Osteocyte (in vitro differentiated cells): Measurements from ENCODE around the gene BCL2. TPM values are rescaled to one million over a fixed set of nuclear protein-coding genes. Genes with fewer than 3 reads are reported as not detected.

ENCODE experiments used
- DNase-seq: peaks from one replicate; pipeline ENCODE4 v3.0.0; 2021; ENCODE audit warnings: mixed read lengths; ENCODE audit not compliant: unreplicated experiment; ENCODE audit errors: extremely low spot score
- H3K27ac Mint-ChIP-seq: one replicate; pipeline ENCODE4 v1.8.0; 2021; ENCODE audit warnings: mild to moderate bottlenecking, mixed read lengths; ENCODE audit not compliant: unreplicated experiment
- H3K27me3 Mint-ChIP-seq: one replicate; pipeline ENCODE4 v1.8.0; 2021; ENCODE audit warnings: mixed read lengths; ENCODE audit not compliant: unreplicated experiment
- H3K36me3 Mint-ChIP-seq: one replicate; pipeline ENCODE4 v1.8.0; 2021; ENCODE audit warnings: mixed read lengths; ENCODE audit not compliant: unreplicated experiment
- H3K4me1 Mint-ChIP-seq: one replicate; pipeline ENCODE4 v1.8.0; 2021; ENCODE audit warnings: mixed read lengths; ENCODE audit not compliant: unreplicated experiment
- H3K4me3 Mint-ChIP-seq: one replicate; pipeline ENCODE4 v1.8.0; 2021; ENCODE audit warnings: mild to moderate bottlenecking, moderate library complexity, mixed read lengths; ENCODE audit not compliant: unreplicated experiment
- H3K9me3 Mint-ChIP-seq: one replicate; pipeline ENCODE4 v1.8.0; 2021; ENCODE audit warnings: mixed read lengths; ENCODE audit not compliant: unreplicated experiment
- total RNA-seq: library from RNA; stranded (reverse); gene quantifications from 2 replicates; pipeline ENCODE4 v1.2.1, GENCODE V29; 2021
- TF ChIP-seq, protein P1 (sequence below): fragments of 200-600 bp; sonication (generic); IDR thresholded peaks from 2 replicates; pipeline ENCODE4 v1.5.0; 2021; ENCODE audit warnings: antibody characterized with exemption, mild to moderate bottlenecking, moderate library complexity

Gene BCL2
- total RNA-seq, 1 donor from 2014 or later: 3.2 TPM

DNA sequence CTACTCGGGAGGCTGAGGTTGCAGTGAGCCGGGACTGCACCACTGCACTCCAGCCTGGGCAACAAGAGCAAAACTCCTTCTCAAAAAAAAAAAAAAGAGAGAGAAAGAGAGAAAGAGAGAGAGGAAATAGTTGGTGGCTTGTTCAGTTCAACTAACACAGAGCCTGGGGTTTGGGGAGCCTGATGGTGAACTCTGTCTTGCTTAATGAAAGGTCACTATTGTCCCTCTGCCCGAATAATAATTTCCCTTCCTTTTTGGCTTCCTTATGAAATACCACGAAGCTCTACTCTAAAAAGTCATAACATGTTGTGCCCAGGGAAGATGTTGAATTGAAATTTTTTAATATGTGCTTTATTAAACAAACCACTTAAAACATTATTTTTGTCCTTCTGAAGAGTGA, 17.3 kb downstream of the BCL2 start:
- no peak overlapping the region for H3K27ac Mint-ChIP-seq
- DNase-seq: no peak
- H3K9me3 Mint-ChIP-seq: no peaks in the 10 kb centered on the region

DNA sequence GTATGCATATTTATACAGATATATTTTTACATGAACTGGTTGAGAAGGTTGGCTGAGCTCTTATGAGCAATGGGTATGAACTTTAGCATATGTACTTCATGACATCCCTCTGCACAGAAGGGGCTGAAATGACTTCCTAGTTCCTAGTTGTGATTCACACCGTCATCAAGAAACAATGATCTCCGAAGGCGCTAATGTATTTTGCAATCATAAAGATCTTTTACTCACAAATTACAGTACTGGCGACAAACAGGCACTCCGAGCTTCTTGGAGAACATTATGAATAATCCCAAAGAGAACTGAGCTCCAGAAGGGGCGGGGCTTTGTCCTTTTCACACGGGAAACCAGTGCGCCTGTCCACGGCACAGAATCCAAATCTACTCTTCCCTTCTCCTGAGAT, 18.1 kb downstream of the BCL2 start:
- Mint-ChIP-seq H3K4me3 (no peak overlapping the region), H3K4me1 (peaks cover 27% of the 10 kb centered on the region), H3K36me3 (no peaks in the 10 kb centered on the region), H3K27me3 (no peaks in the 10 kb centered on the region), H3K27ac (no peak overlapping the region), H3K9me3 (no peaks in the 10 kb centered on the region)
- TF ChIP-seq, protein P1, sequence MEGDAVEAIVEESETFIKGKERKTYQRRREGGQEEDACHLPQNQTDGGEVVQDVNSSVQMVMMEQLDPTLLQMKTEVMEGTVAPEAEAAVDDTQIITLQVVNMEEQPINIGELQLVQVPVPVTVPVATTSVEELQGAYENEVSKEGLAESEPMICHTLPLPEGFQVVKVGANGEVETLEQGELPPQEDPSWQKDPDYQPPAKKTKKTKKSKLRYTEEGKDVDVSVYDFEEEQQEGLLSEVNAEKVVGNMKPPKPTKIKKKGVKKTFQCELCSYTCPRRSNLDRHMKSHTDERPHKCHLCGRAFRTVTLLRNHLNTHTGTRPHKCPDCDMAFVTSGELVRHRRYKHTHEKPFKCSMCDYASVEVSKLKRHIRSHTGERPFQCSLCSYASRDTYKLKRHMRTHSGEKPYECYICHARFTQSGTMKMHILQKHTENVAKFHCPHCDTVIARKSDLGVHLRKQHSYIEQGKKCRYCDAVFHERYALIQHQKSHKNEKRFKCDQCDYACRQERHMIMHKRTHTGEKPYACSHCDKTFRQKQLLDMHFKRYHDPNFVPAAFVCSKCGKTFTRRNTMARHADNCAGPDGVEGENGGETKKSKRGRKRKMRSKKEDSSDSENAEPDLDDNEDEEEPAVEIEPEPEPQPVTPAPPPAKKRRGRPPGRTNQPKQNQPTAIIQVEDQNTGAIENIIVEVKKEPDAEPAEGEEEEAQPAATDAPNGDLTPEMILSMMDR: no peak
- no peak for DNase-seq

More for the DNA sequence above, 17.3 kb downstream of the BCL2 start:
- Mint-ChIP-seq H3K4me1 (peaks cover 27% of the 10 kb centered on the region), H3K27me3 (no peaks in the 10 kb centered on the region), H3K36me3 (no peaks in the 10 kb centered on the region), H3K4me3 (no peak overlapping the region)
- TF ChIP-seq, protein P1: no peak

DNA sequence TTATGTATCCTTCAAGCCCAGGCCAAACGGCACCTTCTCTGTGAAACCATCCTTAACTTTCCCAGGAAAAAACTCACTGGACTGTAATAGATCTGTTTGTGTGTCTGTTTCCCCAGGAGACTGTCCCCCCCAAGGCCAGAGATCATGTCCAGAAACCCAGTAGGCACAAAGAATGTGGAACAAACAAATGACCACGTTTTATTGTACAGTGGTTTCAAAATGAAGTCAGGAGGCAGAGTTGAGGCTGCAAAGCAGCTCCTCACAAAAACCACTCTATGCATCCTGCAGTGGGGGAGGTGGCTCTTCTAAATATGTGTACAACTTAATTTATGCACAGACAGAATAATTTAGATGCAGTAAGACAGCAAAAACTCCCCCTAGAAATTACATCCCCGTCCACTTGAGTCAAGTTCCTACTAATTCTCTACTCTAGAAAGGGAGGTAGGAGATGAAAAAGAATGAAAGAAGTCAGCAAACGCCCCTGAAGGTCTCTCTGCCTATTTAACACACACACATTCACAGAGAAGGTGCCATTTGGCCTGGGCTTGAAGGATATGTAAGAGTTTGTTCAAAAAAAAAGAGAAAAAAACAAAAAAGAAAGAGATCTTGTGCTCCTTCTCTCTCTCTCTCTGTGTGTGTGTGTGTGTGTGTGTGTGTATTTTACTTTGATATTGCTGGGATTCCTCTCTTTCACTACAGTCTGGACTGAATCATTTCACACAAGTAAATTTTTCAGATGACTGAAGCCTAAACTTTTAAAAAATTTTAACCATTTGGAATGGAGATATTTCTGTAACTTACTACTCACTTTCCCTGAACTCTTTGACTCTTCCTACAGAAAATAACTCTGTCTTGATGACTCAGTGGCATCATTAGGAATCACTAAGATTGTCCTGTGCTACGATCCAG, 19.5 kb downstream of the BCL2 start:
- DNase-seq: no peak
- Mint-ChIP-seq H3K36me3 (no peaks in the 10 kb centered on the region), H3K4me3 (no peak overlapping the region), H3K9me3 (no peaks in the 10 kb centered on the region), H3K27me3 (no peaks in the 10 kb centered on the region), H3K4me1 (peaks cover 27% of the 10 kb centered on the region), H3K27ac (peak overlapping the region; percentile 51)
- TF ChIP-seq, protein P1: no peak

DNA sequence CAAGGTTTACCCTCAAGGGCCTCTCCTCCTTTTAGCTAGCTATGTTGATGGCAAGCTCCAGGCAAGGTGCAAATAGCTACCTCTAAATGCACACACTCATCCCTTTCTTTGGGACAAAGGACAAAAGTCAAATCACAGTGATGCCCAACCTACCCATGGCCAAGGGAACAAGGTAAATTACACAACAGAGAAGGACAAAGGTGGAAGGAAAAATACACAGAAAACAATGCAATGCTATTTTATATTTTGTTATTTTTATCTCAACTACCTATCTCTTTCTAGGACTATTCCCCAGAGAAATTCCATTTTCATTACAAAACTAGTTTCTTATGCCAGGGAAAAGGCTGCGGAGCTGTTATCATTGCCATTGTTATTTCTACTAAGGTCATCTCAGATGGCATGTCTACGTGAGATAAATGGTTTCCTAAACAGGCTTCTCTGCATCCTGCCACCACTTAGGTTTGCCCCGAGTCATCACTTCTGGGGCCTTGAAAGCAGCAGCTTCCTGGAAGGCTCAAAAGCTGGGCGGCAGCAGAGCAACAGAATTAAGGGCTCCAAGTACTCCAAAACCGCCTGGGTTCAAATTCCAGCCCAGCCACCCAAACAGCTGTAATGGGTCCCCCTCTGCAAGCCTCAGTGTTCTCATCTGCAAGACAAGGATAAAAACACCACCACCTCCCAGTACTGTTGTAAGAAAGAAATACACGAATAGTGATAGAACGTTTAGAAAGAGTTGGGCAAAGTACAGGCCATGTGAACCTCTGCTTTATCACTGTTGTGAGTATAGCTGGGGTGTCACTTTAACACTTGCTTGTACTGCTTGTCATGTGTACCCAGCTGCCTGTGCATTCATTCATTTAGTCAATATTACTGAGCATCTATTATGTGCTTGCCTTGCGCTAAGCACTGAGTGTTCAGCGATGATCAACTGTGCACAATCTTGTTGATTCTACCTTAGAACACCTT, 20.9 kb downstream of the BCL2 start:
- no peaks in the 10 kb centered on the region for H3K9me3 Mint-ChIP-seq
- peaks cover 27% of the 10 kb centered on the region for H3K4me1 Mint-ChIP-seq
- TF ChIP-seq, protein P1: no peak
- H3K27me3 Mint-ChIP-seq: no peaks in the 10 kb centered on the region
- H3K4me3 Mint-ChIP-seq: no peak overlapping the region
- DNase-seq: no peak
- H3K36me3 Mint-ChIP-seq: no peaks in the 10 kb centered on the region
- H3K27ac Mint-ChIP-seq: no peak overlapping the region
